Left ventricle myocardium inferior (tissue), 1 donor: ENCODE results near the gene MARS2. TPM values are rescaled to one million over a fixed set of nuclear protein-coding genes. Genes with fewer than 3 reads are reported as not detected.

Experiments
- DNase-seq: peaks from one replicate; pipeline ENCODE4 v3.0.0-alpha.2; 2020
- H3K27ac ChIP-seq: fragments of 200-600 bp; replicated peaks from 2 replicates; pipeline ENCODE4 v1.8.0; 2021
- H3K27me3 ChIP-seq: fragments of 200-600 bp; 2 replicates; pipeline ENCODE4 v1.8.0; 2021; ENCODE audit warnings: low read depth
- H3K36me3 ChIP-seq: fragments of 200-600 bp; 2 replicates; pipeline ENCODE4 v1.8.0; 2021
- H3K4me1 ChIP-seq: fragments of 200-600 bp; 2 replicates; pipeline ENCODE4 v1.8.0; 2021
- H3K4me3 ChIP-seq: fragments of 200-600 bp; 2 replicates; pipeline ENCODE4 v1.8.0; 2021; ENCODE audit warnings: mild to moderate bottlenecking, moderate library complexity
- H3K9me3 ChIP-seq: fragments of 200-600 bp; replicated peaks from 2 replicates; pipeline ENCODE4 v1.8.0; 2021
- CTCF ChIP-seq: fragments of 200-600 bp; IDR thresholded peaks from 2 replicates; pipeline ENCODE4 v1.8.0; 2021; ENCODE audit warnings: antibody characterized with exemption, mild to moderate bottlenecking, borderline replicate concordance
- intact Hi-C: fragments of 100-400 bp; cut with micrococcal nuclease; formaldehyde crosslinking; loops from one replicate; pipeline ENCODE4 v1.11.0; 2022
- long read RNA-seq: library from polyadenylated mRNA; unstranded; transcript quantifications from one replicate; pipeline ENCODE4 v2.0.0, GENCODE V29; 2021
- total RNA-seq: library from RNA; stranded (reverse); fragmentation: NEBNext Ultra II Directional; extraction: Animal tissue kit (Norgen Biotek cat#: 25700); gene quantifications from one replicate; pipeline ENCODE4 v1.2.1, GENCODE V29; 2021
- donor health status: DM: no; HTN: yes; CAD: no; lungs with severe emphysema.

The MARS2 gene
- 7.2 TPM for total RNA-seq
- long read RNA-seq, transcript MARS2-201 (1 exons, 3,019 nt): major isoform, 19 of 19 reads
- long read RNA-seq, partial matches to known transcripts: 0 of 19 reads
- long read RNA-seq, other reads (novel, unspliced or antisense): 0 of 19 reads

GRCh38 chr2:197705121-197705911 is at the start of gene MARS2:
Gene MARS2 (plus strand): TSS chr2:197705369. CDS start chr2:197705406, 37 bp downstream.
- no peak for TF ChIP-seq CTCF
- DNase-seq: peak; percentile 95
- Histone ChIP-seq H3K9me3 (no peaks in the 10 kb centered on the region), H3K4me1 (peaks cover 48% of the 10 kb centered on the region), H3K4me3 (peak within 1 kb of the TSS; percentile 84), H3K36me3 (no peaks in the 10 kb centered on the region), H3K27ac (peak within 1 kb of the TSS; percentile 90), H3K27me3 (no peaks in the 10 kb centered on the region)
- intact Hi-C loops: loop anchor here (5.0 kb wide), 1 partner anchor 72 kb away; no protein-coding TSS in a partner anchor

DNA sequence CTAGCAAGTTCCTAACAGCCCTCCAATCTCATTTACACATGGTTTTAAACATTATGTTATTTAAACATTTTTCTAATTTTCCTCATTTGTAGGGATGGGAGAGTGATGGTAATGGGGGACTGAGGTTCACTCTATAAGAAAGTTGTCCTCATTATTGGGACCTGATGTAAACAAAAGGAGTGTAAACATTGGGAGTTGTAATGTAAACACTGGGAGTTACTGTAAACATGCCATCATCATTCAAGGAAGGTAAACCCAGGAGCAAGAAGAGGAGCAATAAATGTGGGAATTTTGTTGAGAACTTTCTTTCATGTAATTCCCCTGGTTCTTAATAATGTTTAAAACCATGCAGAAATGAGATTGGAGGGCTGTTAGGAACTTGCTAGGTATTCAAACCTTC is 47.6 kb upstream of the MARS2 start:
- peaks cover 23% of the 10 kb centered on the region for H3K9me3 ChIP-seq
- intact Hi-C loops: no loop called here
- H3K36me3 ChIP-seq: no peaks in the 10 kb centered on the region
- TF ChIP-seq CTCF: no peak
- no peak for DNase-seq
- H3K4me1 ChIP-seq: no peaks in the 10 kb centered on the region
- no peak overlapping the region for H3K4me3 ChIP-seq
- no peak overlapping the region for H3K27ac ChIP-seq
- H3K27me3 ChIP-seq: no peaks in the 10 kb centered on the region

GRCh38 chr2:197661626-197662025 is 43.5 kb upstream of the MARS2 start:
- no peaks in the 10 kb centered on the region for H3K4me1 ChIP-seq
- intact Hi-C loops: no loop called here
- H3K36me3 ChIP-seq: peaks cover under 1% of the 10 kb centered on the region
- no peak overlapping the region for H3K4me3 ChIP-seq
- no peak for DNase-seq
- H3K9me3 ChIP-seq: peaks cover 61% of the 10 kb centered on the region
- no peak for TF ChIP-seq CTCF
- no peak overlapping the region for H3K27ac ChIP-seq
- no peaks in the 10 kb centered on the region for H3K27me3 ChIP-seq

GRCh38 chr2:197666277-197666676 is 38.9 kb upstream of the MARS2 start:
- intact Hi-C loops: no loop called here
- Histone ChIP-seq H3K36me3 (peaks cover 6% of the 10 kb centered on the region), H3K9me3 (peaks cover 81% of the 10 kb centered on the region), H3K27me3 (no peaks in the 10 kb centered on the region), H3K27ac (no peak overlapping the region), H3K4me1 (no peaks in the 10 kb centered on the region), H3K4me3 (no peak overlapping the region)
- no peak for TF ChIP-seq CTCF
- no peak for DNase-seq

DNA sequence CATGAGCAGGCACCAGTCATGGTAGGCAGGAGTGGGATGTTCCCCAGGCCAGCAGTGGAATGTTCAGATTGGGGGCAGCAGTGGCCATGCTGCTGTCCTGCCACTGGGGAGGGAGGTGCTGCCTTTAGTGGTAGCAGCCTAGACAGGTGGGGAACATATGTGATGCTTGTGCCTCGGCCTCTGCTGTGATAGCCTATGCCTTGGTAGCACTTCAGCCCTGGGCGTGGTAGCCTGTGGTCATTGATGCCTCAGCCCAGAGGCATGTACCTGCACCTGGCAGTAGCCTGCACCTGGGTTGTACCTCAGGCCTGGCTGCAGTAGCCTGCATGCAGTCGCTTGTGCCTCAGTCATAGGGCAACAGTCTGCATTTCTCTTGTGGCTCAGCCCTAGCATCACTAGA is 36.9 kb upstream of the MARS2 start:
- no peak for DNase-seq
- Histone ChIP-seq H3K36me3 (peaks cover 6% of the 10 kb centered on the region), H3K27me3 (peaks cover 9% of the 10 kb centered on the region), H3K27ac (no peak overlapping the region), H3K4me1 (peaks cover 9% of the 10 kb centered on the region), H3K4me3 (no peak overlapping the region), H3K9me3 (peaks cover 61% of the 10 kb centered on the region)
- TF ChIP-seq CTCF: no peak
- intact Hi-C loops: no loop called here
